ENCODE results near the gene TTBK2.
"Not testable (repeated sequence)": the region's sequence is repeated elsewhere in the genome, so short reads cannot be mapped to it uniquely, and the experiment has no call there.

Gene TTBK2

DNA sequence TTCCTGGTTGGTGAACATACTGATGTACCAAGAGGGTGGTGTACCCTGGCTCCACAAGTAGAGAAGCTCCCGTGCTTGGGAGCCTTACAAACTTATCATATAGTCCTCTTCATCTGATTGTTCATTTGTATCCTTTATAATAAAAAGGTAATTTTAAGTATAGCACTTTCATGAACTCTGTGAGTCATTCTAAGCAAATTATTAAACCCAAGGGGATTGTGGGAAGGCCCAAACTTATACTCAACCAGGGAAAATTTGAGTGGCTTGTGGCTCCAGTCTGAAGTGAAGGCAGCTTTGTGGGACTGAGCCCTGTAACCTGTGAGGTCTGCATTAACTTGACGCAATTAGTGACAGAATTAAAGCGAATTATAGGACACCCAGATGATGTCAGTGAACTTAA is 29.0 kb downstream of the TTBK2 start:
- DNase-seq (ENCODE audit: low spot score) (no peak), ATAC-seq (ENCODE audit: low read depth) (no peak)
- Histone ChIP-seq H3K27me3 (ENCODE audit: insufficient read depth, poor library complexity, severe bottlenecking) (no peaks in the 10 kb centered on the region), H3K27ac (ENCODE audit: poor library complexity, severe bottlenecking) (peak overlapping the region; percentile 93), H3K4me1 (ENCODE audit: insufficient read depth, poor library complexity, severe bottlenecking) (peaks cover 24% of the 10 kb centered on the region), H3K36me3 (ENCODE audit: low read depth) (no peaks in the 10 kb centered on the region), H3K9me3 (ENCODE audit: severe bottlenecking) (peaks cover 9% of the 10 kb centered on the region), H3K4me3 (ENCODE audit: severe bottlenecking) (no peak overlapping the region)
- TF ChIP-seq, protein P1, sequence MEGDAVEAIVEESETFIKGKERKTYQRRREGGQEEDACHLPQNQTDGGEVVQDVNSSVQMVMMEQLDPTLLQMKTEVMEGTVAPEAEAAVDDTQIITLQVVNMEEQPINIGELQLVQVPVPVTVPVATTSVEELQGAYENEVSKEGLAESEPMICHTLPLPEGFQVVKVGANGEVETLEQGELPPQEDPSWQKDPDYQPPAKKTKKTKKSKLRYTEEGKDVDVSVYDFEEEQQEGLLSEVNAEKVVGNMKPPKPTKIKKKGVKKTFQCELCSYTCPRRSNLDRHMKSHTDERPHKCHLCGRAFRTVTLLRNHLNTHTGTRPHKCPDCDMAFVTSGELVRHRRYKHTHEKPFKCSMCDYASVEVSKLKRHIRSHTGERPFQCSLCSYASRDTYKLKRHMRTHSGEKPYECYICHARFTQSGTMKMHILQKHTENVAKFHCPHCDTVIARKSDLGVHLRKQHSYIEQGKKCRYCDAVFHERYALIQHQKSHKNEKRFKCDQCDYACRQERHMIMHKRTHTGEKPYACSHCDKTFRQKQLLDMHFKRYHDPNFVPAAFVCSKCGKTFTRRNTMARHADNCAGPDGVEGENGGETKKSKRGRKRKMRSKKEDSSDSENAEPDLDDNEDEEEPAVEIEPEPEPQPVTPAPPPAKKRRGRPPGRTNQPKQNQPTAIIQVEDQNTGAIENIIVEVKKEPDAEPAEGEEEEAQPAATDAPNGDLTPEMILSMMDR (IDR thresholded peaks at IDR 0.05; ENCODE audit: poor library complexity, severe bottlenecking) = no peak

DNA sequence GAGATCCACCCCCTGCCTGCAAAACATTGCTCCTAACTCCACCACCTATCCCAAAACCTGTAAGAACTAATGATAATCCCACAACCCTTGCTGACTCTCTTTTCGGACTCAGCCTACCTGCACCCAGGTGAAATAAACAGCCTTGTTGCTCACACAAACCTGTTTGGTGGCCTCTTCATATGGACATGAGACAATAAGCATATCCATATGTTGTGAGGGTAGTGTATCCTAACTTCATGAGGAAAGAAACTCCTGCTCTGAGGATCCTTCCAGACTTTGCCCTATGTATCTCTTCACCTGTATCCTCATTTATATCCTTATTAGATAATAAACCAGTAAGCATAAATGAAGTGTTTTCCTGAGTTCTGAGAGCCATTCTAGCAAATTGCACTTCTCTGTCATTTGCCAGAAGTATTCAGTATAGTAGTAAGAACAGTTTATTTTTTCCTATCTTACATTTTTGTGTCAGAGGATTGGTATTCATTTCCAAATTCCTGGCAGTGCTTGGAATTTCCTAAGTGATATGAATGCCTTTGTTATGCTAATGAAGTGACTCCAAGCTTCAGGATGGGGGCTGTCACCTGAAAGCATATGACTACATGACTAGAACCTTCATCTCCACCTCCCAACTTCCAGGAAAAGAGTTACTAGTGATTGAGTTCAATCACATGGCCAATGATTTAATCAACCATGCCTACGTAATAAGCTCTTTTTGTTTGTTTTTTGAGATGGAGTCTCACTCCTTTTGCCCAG is 30.2 kb downstream of the TTBK2 start:
- Histone ChIP-seq H3K36me3 (ENCODE audit: low read depth) (no peaks in the 10 kb centered on the region), H3K27me3 (ENCODE audit: insufficient read depth, poor library complexity, severe bottlenecking) (no peaks in the 10 kb centered on the region), H3K4me1 (ENCODE audit: insufficient read depth, poor library complexity, severe bottlenecking) (peaks cover 24% of the 10 kb centered on the region), H3K27ac (ENCODE audit: poor library complexity, severe bottlenecking) (peak overlapping the region; percentile 93), H3K4me3 (ENCODE audit: severe bottlenecking) (no peak overlapping the region), H3K9me3 (ENCODE audit: severe bottlenecking) (peaks cover 9% of the 10 kb centered on the region)
- TF ChIP-seq, protein P1 (IDR thresholded peaks at IDR 0.05; ENCODE audit: poor library complexity, severe bottlenecking) = no peak
- DNase-seq (ENCODE audit: low spot score) (no peak), ATAC-seq (ENCODE audit: low read depth) (peak; percentile 98)

DNA sequence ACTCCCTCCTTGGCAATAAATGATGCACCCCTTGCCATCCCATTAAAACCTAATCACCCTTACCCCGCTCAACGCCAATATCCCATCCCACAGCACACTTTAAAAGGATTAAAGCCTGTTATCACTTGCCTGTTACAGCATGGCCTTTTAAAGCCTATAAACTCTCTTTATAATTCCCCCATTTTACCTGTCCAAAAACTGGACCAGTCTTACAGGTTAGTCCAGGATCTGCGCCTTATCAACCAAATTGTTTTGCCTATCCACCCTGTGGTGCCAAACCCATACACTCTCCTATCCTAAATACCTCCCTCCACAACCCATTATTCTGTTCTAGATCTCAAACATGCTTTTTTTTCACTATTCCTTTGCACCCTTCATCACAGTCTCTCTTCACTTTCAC is 33.2 kb downstream of the TTBK2 start:
- not testable (repeated sequence) for H3K27ac ChIP-seq (ENCODE audit: poor library complexity, severe bottlenecking)

DNA sequence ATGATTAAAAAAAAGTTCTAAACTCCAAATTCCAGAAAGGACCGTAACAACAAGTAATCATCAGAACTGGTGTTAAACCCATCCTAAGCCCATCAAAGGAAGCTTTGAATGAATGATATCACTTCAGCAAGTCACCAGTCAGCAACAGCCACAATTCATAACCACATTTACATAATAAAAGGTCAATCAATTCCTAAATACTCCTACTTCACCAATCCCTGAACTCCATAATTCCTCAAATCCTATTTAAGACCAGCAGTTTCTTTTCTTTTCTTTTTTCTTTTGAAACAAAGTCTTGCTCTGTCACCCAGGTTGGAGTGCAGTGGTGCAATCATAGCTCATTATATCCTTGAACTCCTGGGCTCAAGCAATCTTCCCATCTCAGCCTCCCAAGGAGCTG is 40.5 kb downstream of the TTBK2 start:
- H3K4me3 ChIP-seq (ENCODE audit: severe bottlenecking) = no peak overlapping the region
- no peaks in the 10 kb centered on the region for H3K27me3 ChIP-seq (ENCODE audit: insufficient read depth, poor library complexity, severe bottlenecking)
- peaks cover 14% of the 10 kb centered on the region for H3K9me3 ChIP-seq (ENCODE audit: severe bottlenecking)
- H3K27ac ChIP-seq (ENCODE audit: poor library complexity, severe bottlenecking) = no peak overlapping the region
- peaks cover 16% of the 10 kb centered on the region; the same call in 1 of the 2 replicates for H3K36me3 ChIP-seq (ENCODE audit: low read depth)
- TF ChIP-seq, protein P1 (IDR thresholded peaks at IDR 0.05; ENCODE audit: poor library complexity, severe bottlenecking) = no peak
- no peak for ATAC-seq (ENCODE audit: low read depth)
- no peak for DNase-seq (ENCODE audit: low spot score)
- no peaks in the 10 kb centered on the region for H3K4me1 ChIP-seq (ENCODE audit: insufficient read depth, poor library complexity, severe bottlenecking)

More for the DNA sequence above, 33.2 kb downstream of the TTBK2 start:
- not testable (repeated sequence) for H3K4me3 ChIP-seq (ENCODE audit: severe bottlenecking); H3K36me3 ChIP-seq (ENCODE audit: low read depth); ATAC-seq (ENCODE audit: low read depth); DNase-seq (ENCODE audit: low spot score); H3K27me3 ChIP-seq (ENCODE audit: insufficient read depth, poor library complexity, severe bottlenecking)
- Histone ChIP-seq H3K4me1 (ENCODE audit: insufficient read depth, poor library complexity, severe bottlenecking) (peaks cover 24% of the 10 kb centered on the region), H3K9me3 (ENCODE audit: severe bottlenecking) (peaks cover 14% of the 10 kb centered on the region)

DNA sequence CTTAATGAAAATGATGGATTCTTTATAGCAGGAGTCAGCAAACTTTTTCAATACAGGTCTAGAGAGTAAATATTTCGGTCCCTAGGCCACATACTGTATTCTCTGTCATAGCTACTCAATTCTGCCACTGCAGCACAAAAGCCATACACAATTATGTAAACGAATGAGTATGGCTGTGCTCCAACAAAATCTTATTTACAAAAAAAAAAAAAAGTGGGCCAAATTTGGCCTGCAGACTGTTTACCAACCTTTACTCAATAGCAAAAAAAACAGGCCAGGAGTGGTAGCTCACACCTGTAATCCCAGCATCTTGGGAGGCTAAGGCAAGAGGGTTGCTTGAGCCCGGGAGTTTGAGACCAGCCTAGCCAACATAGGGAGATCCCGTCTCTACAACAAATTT is 41.1 kb downstream of the TTBK2 start:
- Histone ChIP-seq H3K27ac (ENCODE audit: poor library complexity, severe bottlenecking) (no peak overlapping the region), H3K36me3 (ENCODE audit: low read depth) (peaks cover 16% of the 10 kb centered on the region; the same call in 1 of the 2 replicates), H3K9me3 (ENCODE audit: severe bottlenecking) (peaks cover 12% of the 10 kb centered on the region), H3K27me3 (ENCODE audit: insufficient read depth, poor library complexity, severe bottlenecking) (no peaks in the 10 kb centered on the region), H3K4me1 (ENCODE audit: insufficient read depth, poor library complexity, severe bottlenecking) (no peaks in the 10 kb centered on the region), H3K4me3 (ENCODE audit: severe bottlenecking) (no peak overlapping the region)
- TF ChIP-seq, protein P1 (IDR thresholded peaks at IDR 0.05; ENCODE audit: poor library complexity, severe bottlenecking) = no peak
- ATAC-seq (ENCODE audit: low read depth) (no peak), DNase-seq (ENCODE audit: low spot score) (no peak)
